HepG2 (cell line): Measurements from ENCODE around the gene GALNT9. TPM values are rescaled to one million over a fixed set of nuclear protein-coding genes. Genes with fewer than 3 reads are reported as not detected.

Experiments used
- CBX1 ChIP-seq: IDR thresholded peaks from one replicate; pipeline ENCODE4 v1.6.1; 2016; ENCODE audit warnings: antibody characterized with exemption, low read depth
- GATAD2A ChIP-seq: IDR thresholded peaks from 2 replicates; pipeline ENCODE4 v1.6.1; 2016
- THAP8 ChIP-seq: sonication (generic); formaldehyde crosslinking; IDR thresholded peaks from 2 replicates; pipeline ENCODE4 v1.5.1; 2020; ENCODE audit warnings: missing genetic modification reagents, mild to moderate bottlenecking, borderline replicate concordance
- ZBTB46 ChIP-seq: sonication (generic); formaldehyde crosslinking; IDR thresholded peaks from 2 replicates; pipeline ENCODE4 v1.4.0; 2020; ENCODE audit warnings: mild to moderate bottlenecking, missing genetic modification reagents, borderline replicate concordance
- ZNF318 ChIP-seq: sonication (generic); formaldehyde crosslinking; IDR thresholded peaks from 2 replicates; pipeline ENCODE4 v1.4.0; 2020; ENCODE audit warnings: mild to moderate bottlenecking, missing genetic modification reagents
- ZNF546 ChIP-seq: sonication (generic); formaldehyde crosslinking; conservative IDR thresholded peaks from 2 replicates; pipeline ENCODE4 v1.8.1; 2023; ENCODE audit warnings: mild to moderate bottlenecking, missing genetic modification reagents
- polyA plus RNA-seq, 8 experiments: library from polyadenylated mRNA; depleted of rRNA in 3 of 8; stranded (reverse) in 7 of 8; unstranded in 1 of 8; fragments of >200 nt; fragmentation: Illumina TruSeq in 4 of 8; extraction: Trizol in 4 of 8; gene quantifications; 2 replicates each; pipeline versions ENCODE4 v1.2.1 to v1.2.3, GENCODE V29; 2011 to 2016; ENCODE audit warnings: low read depth in 4 of 8, missing spikeins in 1 of 8, mixed read lengths in 1 of 8; ENCODE audit not compliant: insufficient read depth in 1 of 8
- total RNA-seq, 5 experiments: library from RNA; depleted of rRNA; stranded (reverse); fragments of >200 nt; fragmentation: Illumina TruSeq; extraction: Trizol; gene quantifications; 2 replicates each; pipeline ENCODE4 v1.2.3, GENCODE V29; 2016; ENCODE audit warnings: low read depth in 1 of 5
- TF ChIP-seq, protein P1 (sequence below): IDR thresholded peaks from 2 replicates; pipeline ENCODE4 v1.6.1; 2016; ENCODE audit warnings: missing compliant biosample characterization, missing genetic modification reagents, borderline replicate concordance

The GALNT9 gene
- total and polyA plus RNA-seq, 2 of the 13 experiments (the other 11 are each of a cell fraction or from before 2014, with no cell fraction given) = 0.04 TPM; not detected in 1

DNA sequence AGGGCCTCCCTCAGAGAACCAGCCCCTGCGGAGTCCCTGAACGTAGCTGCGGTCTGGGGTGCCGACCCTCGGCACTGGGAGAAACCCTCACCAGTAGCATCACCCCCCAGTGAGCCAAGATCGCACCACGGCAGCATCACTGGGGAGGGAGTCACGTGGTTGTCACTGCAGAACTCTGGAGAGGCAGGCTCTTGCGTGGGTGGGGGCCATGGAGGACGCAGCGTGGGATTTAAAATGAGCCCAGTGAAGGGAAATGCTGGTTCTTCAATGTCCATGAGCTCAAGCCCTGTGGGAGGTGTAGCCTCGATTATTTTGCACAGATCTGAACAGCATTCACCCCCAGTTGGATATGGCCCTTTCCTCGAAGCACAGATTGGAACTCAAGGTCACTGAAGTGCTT, 3.9 kb upstream of the GALNT9 start (continued):
- TF ChIP-seq ZNF318 (CRISPR knock-in tag) (no peak), GATAD2A (CRISPR knock-in tag) (no peak), ZBTB46 (no peak), ZNF546 (CRISPR knock-in tag) (no peak), CBX1 (no peak), THAP8 (CRISPR knock-in tag) (no peak)
- TF ChIP-seq, protein P1, sequence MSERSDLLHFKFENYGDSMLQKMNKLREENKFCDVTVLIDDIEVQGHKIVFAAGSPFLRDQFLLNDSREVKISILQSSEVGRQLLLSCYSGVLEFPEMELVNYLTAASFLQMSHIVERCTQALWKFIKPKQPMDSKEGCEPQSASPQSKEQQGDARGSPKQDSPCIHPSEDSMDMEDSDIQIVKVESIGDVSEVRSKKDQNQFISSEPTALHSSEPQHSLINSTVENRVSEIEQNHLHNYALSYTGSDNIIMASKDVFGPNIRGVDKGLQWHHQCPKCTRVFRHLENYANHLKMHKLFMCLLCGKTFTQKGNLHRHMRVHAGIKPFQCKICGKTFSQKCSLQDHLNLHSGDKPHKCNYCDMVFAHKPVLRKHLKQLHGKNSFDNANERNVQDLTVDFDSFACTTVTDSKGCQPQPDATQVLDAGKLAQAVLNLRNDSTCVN (CRISPR knock-in tag) = no peak
